Suprapubic skin (tissue), 4 donors: Measurements from ENCODE around the gene CRTAP. TPM values are rescaled to one million over a fixed set of nuclear protein-coding genes. Genes with fewer than 3 reads are reported as not detected.

Source experiments
- DNase-seq, 2 donors: peaks; one replicate each; pipeline ENCODE4 v3.0.0-alpha.2; 2019; ENCODE audit warnings: low spot score in 2 of 2
- H3K27ac ChIP-seq: fragments of 200-600 bp; sonication (generic); one replicate; pipeline ENCODE4 v1.5.1; 2019
- H3K27me3 ChIP-seq: fragments of 200-600 bp; sonication (generic); one replicate; pipeline ENCODE4 v1.5.1; 2019
- H3K36me3 ChIP-seq: fragments of 200-600 bp; sonication (generic); one replicate; pipeline ENCODE4 v1.5.1; 2019
- H3K4me1 ChIP-seq: fragments of 200-600 bp; sonication (generic); one replicate; pipeline ENCODE4 v1.5.1; 2019
- H3K4me3 ChIP-seq: fragments of 200-600 bp; sonication (generic); one replicate; pipeline ENCODE4 v1.5.1; 2019; ENCODE audit warnings: mild to moderate bottlenecking
- H3K9me3 ChIP-seq: fragments of 200-600 bp; sonication (generic); one replicate; pipeline ENCODE4 v1.5.1; 2019
- EP300 ChIP-seq: sonication (generic); formaldehyde crosslinking; IDR thresholded peaks from one replicate; pipeline ENCODE4 v1.6.1; 2017; ENCODE audit warnings: antibody characterized with exemption
- POLR2A ChIP-seq, 2 donors: fragments of 450-650 bp; IDR thresholded peaks; one replicate each; pipeline ENCODE4 v1.6.1; 2017; ENCODE audit warnings: antibody characterized with exemption in 2 of 2, mild to moderate bottlenecking in 2 of 2, moderate library complexity in 2 of 2
- POLR2AphosphoS5 ChIP-seq, 3 donors: sonication (generic); formaldehyde crosslinking; IDR thresholded peaks; one replicate each; pipeline ENCODE4 v1.6.1; 2017; ENCODE audit warnings: antibody characterized with exemption in 3 of 3
- WGBS: methylation state at CpG from one replicate; pipeline ENCODE4 v1.1.5; 2018; 5-methylcytosine and 5-hydroxymethylcytosine counted together
- total RNA-seq, 4 donors: library from RNA; depleted of rRNA; stranded (reverse); fragments of >200 nt; gene quantifications; one replicate each; pipeline ENCODE4 v1.1.0, GENCODE V29; 2016
- TF ChIP-seq, protein P1 (sequence below), 2 donors: fragments of 200-600 bp in 1 of 2; fragments of 450-650 bp in 1 of 2; sonication (generic) in 1 of 2; IDR thresholded peaks; one replicate each; pipeline ENCODE4 v1.5.1; 2016 to 2019; ENCODE audit warnings: antibody characterized with exemption in 2 of 2, mild to moderate bottlenecking in 1 of 2, moderate library complexity in 1 of 2

The CRTAP gene
- total RNA-seq, 4 donors from 2014 or later: 99.5 to 162 (median 135) TPM

DNA sequence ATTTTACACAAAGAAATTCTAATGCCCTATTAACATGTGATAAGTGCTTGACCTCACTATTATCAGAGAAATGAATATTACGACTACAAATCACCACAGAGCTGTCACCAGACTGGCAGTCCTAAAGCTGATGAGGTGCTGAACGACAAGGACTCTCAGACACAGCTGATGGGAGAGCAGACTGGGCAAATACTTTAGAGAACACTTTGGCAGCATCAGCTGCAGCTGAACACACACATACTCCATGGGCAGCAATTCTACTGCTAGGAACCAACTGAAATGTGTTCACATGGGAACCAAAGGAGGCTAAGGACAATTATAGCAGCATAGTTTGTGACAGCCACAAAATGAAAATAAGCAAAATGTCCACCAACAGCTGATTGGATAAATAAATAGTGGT is 59.3 kb downstream of the CRTAP start:
- WGBS: 6% methylated on average over 2 of the region's 2 CpGs
- H3K4me1 ChIP-seq: peaks cover 7% of the 10 kb centered on the region
- no peak for DNase-seq
- no peak overlapping the region for H3K4me3 ChIP-seq
- H3K27me3 ChIP-seq: no peaks in the 10 kb centered on the region
- TF ChIP-seq POLR2AphosphoS5 (IDR thresholded peaks at IDR 0.05) (no peak), POLR2A (IDR thresholded peaks at IDR 0.05) (no peak)
- TF ChIP-seq, protein P1, sequence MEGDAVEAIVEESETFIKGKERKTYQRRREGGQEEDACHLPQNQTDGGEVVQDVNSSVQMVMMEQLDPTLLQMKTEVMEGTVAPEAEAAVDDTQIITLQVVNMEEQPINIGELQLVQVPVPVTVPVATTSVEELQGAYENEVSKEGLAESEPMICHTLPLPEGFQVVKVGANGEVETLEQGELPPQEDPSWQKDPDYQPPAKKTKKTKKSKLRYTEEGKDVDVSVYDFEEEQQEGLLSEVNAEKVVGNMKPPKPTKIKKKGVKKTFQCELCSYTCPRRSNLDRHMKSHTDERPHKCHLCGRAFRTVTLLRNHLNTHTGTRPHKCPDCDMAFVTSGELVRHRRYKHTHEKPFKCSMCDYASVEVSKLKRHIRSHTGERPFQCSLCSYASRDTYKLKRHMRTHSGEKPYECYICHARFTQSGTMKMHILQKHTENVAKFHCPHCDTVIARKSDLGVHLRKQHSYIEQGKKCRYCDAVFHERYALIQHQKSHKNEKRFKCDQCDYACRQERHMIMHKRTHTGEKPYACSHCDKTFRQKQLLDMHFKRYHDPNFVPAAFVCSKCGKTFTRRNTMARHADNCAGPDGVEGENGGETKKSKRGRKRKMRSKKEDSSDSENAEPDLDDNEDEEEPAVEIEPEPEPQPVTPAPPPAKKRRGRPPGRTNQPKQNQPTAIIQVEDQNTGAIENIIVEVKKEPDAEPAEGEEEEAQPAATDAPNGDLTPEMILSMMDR (IDR thresholded peaks at IDR 0.05): no peak
- no peaks in the 10 kb centered on the region for H3K9me3 ChIP-seq
- no peaks in the 10 kb centered on the region for H3K36me3 ChIP-seq
- H3K27ac ChIP-seq: no peak overlapping the region

DNA sequence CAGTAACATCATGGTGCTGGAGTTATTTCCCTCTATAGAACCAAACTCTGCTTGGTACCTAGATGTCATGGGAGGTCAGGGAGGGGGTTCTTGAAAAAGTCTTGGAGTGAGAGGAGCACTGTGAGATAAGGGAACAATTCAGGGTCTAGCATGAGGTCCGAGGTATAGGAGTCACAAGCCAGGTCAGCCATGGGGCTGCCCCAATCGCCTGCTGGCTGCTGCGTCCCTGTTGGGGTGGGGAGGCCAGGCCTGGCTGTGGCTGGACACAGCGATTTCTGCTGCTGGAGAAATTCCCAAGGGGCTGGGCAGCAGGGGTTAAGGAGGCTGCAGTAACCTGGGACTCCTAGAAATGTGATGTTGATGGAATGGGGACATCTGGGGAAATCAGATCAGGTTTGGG is 59.9 kb downstream of the CRTAP start:
- no peak overlapping the region for H3K4me3 ChIP-seq
- WGBS: 79% methylated on average over 4 of the region's 4 CpGs
- no peaks in the 10 kb centered on the region for H3K9me3 ChIP-seq
- H3K4me1 ChIP-seq: peaks cover 7% of the 10 kb centered on the region
- no peak for DNase-seq
- H3K27ac ChIP-seq: no peak overlapping the region
- H3K36me3 ChIP-seq: no peaks in the 10 kb centered on the region
- no peaks in the 10 kb centered on the region for H3K27me3 ChIP-seq
- TF ChIP-seq POLR2A (IDR thresholded peaks at IDR 0.05) (no peak), POLR2AphosphoS5 (IDR thresholded peaks at IDR 0.05) (no peak), EP300 (no peak)
- TF ChIP-seq, protein P1 (IDR thresholded peaks at IDR 0.05): no peak

- Histone ChIP-seq H3K27me3 (no peaks in the 10 kb centered on the region), H3K4me1 (peaks cover 7% of the 10 kb centered on the region), H3K27ac (no peak overlapping the region), H3K4me3 (no peak overlapping the region), H3K36me3 (no peaks in the 10 kb centered on the region), H3K9me3 (no peaks in the 10 kb centered on the region)
- 100% methylated on average over 4 of the region's 4 CpGs for WGBS
- no peak for DNase-seq
- TF ChIP-seq EP300: no peak
- TF ChIP-seq POLR2AphosphoS5 (IDR thresholded peaks at IDR 0.05): no peak
- TF ChIP-seq, protein P1 (IDR thresholded peaks at IDR 0.05): no peak
These were observed 60.3 kb downstream of the CRTAP start for GRCh38 chr3:33174095-33174494.

- no peak for DNase-seq
- TF ChIP-seq, protein P1 (IDR thresholded peaks at IDR 0.05): no peak
- TF ChIP-seq EP300: no peak
- TF ChIP-seq POLR2AphosphoS5 (IDR thresholded peaks at IDR 0.05): no peak
- TF ChIP-seq POLR2A (IDR thresholded peaks at IDR 0.05): no peak
- Histone ChIP-seq H3K9me3 (no peaks in the 10 kb centered on the region), H3K4me3 (no peak overlapping the region), H3K4me1 (peaks cover 7% of the 10 kb centered on the region), H3K27ac (no peak overlapping the region), H3K36me3 (no peaks in the 10 kb centered on the region), H3K27me3 (no peaks in the 10 kb centered on the region)
- WGBS: 95% methylated on average over 11 of the region's 19 CpGs
These were observed 61.0 kb downstream of the CRTAP start for GRCh38 chr3:33174711-33175414.

DNA sequence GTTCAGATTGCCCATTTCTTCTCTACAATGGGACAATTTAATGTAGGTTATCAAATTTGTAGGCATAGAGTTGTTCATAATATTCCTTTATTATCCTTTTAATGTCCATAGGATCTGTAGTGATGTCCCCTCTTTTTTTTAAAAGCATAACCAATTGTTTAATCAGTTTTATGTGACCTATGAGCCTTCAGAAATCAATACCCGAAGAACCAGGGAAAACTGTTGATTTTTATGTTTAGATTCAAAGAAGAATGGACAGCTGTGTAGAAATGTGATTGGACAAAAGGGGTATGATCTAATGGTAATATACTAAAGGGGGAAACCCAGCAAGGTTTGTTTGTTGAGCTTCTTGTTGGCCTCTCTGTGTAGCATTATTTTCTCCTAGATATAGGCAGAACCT is 65.3 kb downstream of the CRTAP start:
- 95% methylated on average over 1 of the region's 1 CpG for WGBS
- no peaks in the 10 kb centered on the region for H3K27me3 ChIP-seq
- H3K4me1 ChIP-seq: no peaks in the 10 kb centered on the region
- DNase-seq: no peak
- H3K36me3 ChIP-seq: no peaks in the 10 kb centered on the region
- H3K27ac ChIP-seq: no peak overlapping the region
- H3K9me3 ChIP-seq: no peaks in the 10 kb centered on the region
- TF ChIP-seq EP300 (no peak), POLR2AphosphoS5 (IDR thresholded peaks at IDR 0.05) (no peak), POLR2A (IDR thresholded peaks at IDR 0.05) (no peak)
- TF ChIP-seq, protein P1 (IDR thresholded peaks at IDR 0.05): no peak
- H3K4me3 ChIP-seq: no peak overlapping the region
